GM18502 (cell line): ENCODE measurements around the gene PAM16.
A peak's percentile ranks its signal among the peaks of the same experiment; 100 is the strongest.
"Not testable (repeated sequence)": the region's sequence is repeated elsewhere in the genome, so short reads cannot be mapped to it uniquely, and the experiment has no call there.

Experiments
- ATAC-seq: cut with Tn5 transposase; IDR thresholded peaks from one replicate; pipeline ENCODE4 v1.9.1; 2021; ENCODE audit warnings: mild to moderate bottlenecking; ENCODE audit not compliant: unreplicated experiment, poor library complexity

PAM16 gene

DNA sequence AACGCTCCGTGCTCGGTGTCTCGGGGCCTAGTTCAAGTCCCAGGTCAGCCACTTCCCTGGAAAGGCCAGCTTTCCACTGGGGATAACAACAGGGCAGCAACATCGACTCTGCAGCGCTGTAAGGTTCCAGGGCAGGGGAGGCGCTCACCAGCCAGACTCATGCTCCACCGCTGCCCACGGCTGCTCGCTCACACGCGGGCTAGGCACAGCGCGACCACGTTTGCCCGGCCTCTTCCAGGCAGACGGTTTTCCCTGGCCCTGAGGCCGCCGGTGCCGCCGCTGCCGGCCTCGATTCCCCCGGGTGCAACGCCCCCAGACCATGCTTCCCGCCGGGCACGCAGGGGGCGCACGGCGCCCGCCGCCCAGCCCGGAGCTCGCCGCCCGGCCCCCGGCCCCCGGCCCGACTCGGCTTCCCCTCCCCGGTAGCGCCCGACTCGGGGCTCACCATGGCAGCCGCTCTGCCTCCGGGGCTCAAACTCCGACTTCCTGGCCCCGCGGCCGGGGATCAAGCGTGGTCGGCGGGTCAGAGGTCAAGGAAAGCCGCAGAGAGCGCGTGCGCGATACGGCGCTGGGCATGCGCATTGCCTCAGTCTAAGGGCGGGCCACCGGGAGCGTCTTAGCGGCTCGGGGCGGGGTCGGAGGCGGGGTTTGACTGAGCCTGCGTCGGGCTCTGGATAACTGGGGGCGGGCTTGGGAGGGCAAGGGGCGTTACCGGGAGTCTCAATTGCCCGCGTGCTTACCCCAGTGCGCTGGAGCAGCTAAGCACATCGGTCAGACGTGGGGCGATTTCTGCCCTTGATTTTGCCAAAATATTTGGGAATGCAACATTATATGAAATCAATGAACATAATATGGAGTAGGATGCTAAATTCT is at the start of gene PAM16:
Gene PAM16, minus strand, starts transcription at position 535 of the 873 bp plus-strand sequence. Its CDS starts 87 bp downstream, at position 448.
- peak; percentile 85 for ATAC-seq

- no peak for ATAC-seq
These were observed 48.0 kb upstream of the PAM16 start for GRCh38 chr16:4399001-4399730.

DNA sequence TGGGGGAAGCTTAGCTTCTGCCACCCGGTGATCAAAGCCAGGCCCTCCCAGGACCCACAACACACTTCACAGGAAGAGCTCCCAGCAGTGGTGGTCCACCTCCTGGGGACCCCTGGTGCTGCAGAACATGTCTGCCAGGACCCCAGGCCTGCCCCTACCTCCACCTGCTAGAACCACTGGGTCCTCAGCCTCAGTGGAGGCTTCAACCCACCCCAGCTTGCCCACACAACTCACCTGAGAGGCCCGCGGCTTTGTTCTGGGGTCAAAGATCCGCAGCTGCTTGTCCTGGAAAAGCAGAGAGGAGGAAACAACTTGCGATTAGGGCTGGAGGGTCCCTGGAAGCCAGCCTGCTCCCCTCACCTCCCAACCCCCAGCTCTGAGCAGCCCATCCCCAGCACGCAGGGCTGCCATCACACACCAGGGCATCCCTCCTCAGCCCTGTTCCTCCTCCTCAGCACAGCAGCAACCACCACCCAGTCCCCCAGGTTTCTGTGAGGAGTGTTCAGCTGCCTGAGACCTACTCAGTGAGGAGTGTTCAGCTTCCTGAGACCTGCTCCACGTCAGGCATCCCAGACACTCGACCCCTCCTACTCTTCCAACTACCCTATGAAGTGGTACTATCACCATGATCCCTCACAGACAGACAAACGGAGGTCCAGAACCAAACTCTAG is 44.1 kb upstream of the PAM16 start:
- no peak for ATAC-seq

DNA sequence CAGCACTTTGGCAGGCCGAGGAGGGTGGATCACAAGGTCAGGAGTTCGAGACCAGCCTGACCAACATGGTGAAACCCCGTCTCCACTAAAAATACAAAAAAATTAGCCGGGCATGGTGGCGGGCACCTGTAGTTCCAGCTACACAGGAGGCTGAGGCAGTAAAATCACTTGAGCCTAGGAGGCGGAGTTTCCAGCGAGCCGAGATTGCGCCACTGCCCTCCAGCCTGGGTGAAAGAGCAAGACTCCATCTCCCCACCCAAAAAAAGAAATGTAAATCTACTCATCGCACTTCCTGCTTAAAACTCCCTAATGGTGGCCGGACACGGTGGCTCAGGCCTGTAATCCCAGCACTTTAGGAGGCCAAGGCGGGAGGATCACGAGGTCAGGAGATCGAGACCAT is 42.7 kb upstream of the PAM16 start:
- not testable (repeated sequence) for ATAC-seq

DNA sequence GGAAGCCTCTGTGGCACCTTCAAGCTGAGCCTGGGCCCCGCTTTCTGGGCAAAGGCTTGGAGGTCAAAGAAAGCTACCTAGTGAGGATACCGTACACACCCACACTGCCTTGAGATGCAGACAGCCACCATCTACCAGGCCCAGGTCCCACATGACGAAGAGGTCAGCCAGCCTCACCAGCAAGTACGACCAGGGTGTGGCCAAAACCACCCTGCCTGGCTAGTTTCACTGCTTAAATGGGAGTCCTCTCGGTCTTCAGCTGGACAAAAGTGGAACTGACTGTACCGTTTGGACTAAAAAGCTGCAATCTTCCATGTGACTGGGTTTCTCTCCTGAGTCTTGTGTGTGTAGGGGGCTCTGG is 42.1 kb upstream of the PAM16 start:
- no peak for ATAC-seq

DNA sequence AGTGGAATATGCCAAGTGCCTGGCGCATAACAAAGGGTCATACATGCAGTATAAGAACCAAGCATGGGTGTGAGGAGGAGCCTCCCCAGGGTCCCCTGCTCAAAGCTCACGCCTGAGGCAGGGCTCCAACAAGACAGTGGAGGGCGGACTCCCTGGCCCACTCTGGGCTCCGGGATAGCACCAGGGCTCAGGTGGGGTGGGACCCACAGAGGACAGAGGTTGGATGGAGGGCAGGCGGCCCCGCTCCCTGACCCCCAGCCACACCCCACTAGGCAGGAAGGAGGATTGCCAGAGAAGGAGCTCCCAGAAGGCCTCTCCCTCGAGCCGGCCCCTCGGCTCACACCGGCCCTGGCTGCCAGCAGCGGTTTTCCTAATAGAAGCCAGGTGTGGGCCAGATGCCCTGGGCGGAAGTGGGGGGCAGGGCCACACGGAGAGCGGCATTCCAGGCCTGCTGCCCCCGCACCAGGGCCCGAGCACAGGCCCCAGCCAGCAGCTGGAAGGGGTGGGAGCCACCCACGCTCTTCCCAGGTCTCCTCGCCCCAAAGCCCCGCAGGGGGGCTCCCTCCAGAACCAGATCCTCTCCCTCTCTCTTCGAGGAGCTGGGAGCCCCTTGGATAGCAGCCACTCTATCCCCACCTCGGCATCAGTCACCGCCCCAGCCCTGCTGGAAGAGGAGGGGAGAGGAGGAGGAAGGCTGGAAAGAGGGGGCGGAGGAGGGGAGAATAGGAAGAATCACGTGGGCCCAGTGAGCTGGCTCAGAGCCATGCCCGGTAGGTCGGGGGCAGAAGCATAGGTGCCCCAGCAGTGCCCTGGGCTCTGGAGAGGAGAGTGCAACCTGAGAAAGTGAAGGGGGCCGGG is 41.5 kb upstream of the PAM16 start:
- ATAC-seq = no peak

DNA sequence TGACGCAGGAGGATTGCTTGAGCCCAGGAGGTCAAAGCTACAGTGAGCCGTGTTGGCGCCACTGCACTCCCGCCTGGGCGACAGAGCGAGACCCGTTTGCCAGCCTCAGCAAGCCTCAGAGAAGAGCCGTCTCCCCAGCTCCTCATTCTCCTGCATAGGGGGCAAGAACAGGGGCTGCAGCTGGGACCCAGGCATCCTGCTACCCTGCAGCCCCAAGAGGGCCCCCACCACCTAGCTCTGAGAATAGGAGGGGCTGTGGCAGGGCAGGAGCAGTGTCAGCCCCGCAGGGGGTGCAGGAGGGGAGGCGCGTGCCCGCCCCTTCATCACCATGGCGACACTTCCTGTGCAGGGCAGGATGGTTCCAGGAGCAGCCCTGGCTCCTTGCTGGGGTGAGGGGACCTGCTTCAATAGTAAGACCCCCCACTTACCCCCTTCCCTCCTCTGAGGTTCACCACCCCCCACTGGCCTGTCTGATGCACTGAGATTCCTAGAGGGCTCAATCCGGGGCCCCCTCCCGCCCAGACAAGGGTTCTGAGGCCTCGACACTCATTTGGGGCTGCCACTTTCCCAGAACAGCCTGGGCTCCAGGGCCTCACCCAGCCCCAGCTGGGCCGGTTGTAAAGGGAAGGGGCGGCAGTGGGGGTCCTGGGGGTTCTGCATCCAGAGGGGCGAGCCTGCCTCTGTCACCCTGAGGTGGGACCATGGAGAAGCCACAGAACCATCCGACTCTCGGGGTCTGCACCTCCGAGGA is 40.7 kb upstream of the PAM16 start:
- ATAC-seq = no peak

- ATAC-seq = no peak
These were observed 39.4 kb upstream of the PAM16 start for GRCh38 chr16:4390266-4391260.

- no peak for ATAC-seq
These were observed 38.2 kb upstream of the PAM16 start for GRCh38 chr16:4389051-4389955.

DNA sequence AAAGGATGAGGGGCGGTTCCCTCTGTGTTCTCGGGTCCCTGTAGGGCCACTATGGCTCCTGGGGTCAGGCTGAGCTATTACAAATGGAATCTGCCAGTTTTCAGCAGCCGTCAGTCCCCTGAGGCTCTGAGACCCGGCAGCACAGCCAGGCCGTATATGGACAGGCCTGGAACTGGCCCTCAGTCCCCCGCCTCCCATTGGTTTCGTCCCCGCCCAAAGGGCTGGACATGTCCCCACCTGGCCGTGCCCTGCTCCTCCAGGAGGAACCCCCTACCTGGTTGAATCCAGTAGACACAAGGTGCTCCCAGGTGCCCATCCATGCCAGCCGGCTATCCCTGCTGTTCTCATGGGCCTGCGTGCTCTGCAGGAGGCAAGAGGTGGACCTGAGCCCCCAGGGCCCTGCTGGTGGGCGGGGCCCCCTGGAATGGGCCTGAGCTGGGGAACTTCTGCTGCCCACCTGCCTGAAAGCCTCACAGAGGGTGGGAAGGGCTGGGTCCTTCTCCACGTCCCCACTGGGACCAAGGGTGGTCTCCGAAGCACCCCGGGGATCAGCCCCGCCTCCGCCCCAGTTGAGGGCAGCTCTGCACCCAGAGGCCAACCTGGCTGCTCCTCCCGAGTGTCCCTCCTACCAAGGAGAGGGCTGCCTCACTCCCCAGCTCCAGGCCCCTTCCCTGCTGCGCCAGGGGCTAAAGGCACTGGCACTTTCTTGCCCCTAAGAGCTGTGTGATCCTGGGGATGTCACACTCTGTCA is 37.3 kb upstream of the PAM16 start:
- no peak for ATAC-seq

DNA sequence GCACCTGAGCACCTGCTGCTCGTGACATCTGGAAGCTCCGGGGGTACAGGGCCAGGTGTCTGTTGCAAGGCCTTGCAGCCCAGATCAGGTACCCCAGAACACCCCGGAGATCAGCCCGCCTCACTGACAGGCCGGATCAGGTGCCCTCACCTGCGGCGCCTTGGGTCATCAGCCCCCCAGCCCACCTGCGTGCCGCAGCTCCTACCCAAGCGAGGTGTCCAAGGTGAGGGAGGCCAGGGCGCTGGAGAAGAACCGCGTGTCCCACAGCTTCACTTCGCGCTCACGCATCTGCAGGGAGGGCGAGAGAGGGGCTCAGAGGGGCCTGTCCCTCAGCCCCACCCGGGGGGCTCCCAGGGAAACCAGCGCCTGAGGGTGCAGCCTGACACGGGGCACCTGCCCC is 36.7 kb upstream of the PAM16 start:
- no peak for ATAC-seq

- ATAC-seq = no peak
These were observed 35.9 kb upstream of the PAM16 start for GRCh38 chr16:4386951-4387565.

DNA sequence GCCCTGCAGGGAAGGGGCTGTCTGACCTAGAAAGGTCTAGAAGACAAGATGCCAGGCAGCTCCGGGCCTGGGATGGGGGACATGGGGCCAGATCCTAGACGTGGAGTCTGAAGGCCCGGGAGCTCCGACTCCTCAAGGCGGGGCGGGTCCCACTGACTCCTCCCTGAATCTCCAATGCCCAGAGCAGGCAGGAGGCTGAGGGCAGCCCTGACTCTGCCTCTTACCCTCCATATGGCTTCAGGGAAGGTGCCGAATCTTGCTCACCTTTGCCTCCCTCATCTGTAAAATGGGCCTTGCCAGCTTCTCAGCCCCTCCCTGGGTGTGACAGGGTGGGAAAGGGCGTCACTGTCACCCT is 35.3 kb upstream of the PAM16 start:
- ATAC-seq = no peak

GRCh38 chr16:4385789-4386450 is 34.8 kb upstream of the PAM16 start:
- no peak for ATAC-seq

GRCh38 chr16:4385066-4385788 is 34.1 kb upstream of the PAM16 start:
- no peak for ATAC-seq
